Mononuclear cell (primary cell): ENCODE measurements around the gene TBC1D2B. TPM values are rescaled to one million over a fixed set of nuclear protein-coding genes. Genes with fewer than 3 reads are reported as not detected.

Experiments
- H3K27me3 ChIP-seq: 2 replicates; pipeline ENCODE4 v1.6.0; 2011; ENCODE audit warnings: low read length, control low read depth; ENCODE audit not compliant: insufficient read depth
- H3K4me1 ChIP-seq: 2 replicates; pipeline ENCODE4 v1.5.1; 2011; ENCODE audit warnings: mild to moderate bottlenecking, low read length, control low read depth; ENCODE audit not compliant: insufficient read depth
- H3K4me3 ChIP-seq: 2 replicates; pipeline ENCODE4 v1.5.1; 2011; ENCODE audit warnings: mild to moderate bottlenecking, low read length, moderate library complexity
- H3K9me3 ChIP-seq: 2 replicates; pipeline ENCODE4 v1.5.1; 2011; ENCODE audit warnings: low read depth, mild to moderate bottlenecking, control low read depth, low read length
- total RNA-seq: library from RNA; depleted of rRNA; stranded (reverse); fragments of >200 nt; gene quantifications from one replicate; pipeline ENCODE4 v1.2.3, GENCODE V29; 2012

The TBC1D2B gene
- total RNA-seq, 1 donor = 38.1 TPM

- Histone ChIP-seq H3K27me3 (no peaks in the 10 kb centered on the region), H3K4me1 (peaks cover 30% of the 10 kb centered on the region), H3K4me3 (no peak overlapping the region), H3K9me3 (no peaks in the 10 kb centered on the region)
Measured at GRCh38 chr15:78023865-78024518, 53.5 kb downstream of the TBC1D2B start.

DNA sequence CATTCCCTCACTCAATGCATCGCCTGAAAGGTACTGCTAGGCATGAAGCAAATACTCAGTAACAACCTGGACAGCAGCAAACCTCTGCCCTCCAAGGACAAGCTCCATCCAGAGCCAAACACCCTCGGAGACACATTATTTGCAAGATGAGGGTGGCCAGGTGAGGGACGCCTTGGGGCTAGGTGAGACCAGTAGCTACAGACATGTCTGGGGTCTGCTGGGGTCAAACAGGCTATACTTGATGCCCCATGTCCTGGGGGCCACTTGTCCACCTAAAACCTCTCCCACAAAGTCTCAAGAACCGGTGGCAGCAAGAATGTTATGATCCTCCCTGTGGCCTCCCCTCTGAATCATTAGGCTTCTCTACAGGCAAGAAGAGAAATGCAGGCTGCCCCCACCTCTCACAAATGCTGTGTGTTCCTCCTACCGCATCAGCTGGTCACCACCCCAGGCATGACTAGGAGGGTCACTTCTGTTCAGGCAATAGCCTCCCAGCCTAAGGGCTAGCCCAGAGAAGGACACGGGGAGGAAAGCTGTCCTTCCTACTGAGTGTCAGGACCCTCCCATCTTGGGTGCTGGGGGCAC lies 54.3 kb downstream of the TBC1D2B start:
- Histone ChIP-seq H3K9me3 (no peaks in the 10 kb centered on the region), H3K4me3 (no peak overlapping the region), H3K27me3 (no peaks in the 10 kb centered on the region), H3K4me1 (peaks cover 37% of the 10 kb centered on the region)

GRCh38 chr15:78021761-78022160 lies 55.8 kb downstream of the TBC1D2B start:
- H3K9me3 ChIP-seq = no peaks in the 10 kb centered on the region
- H3K4me3 ChIP-seq = no peak overlapping the region
- H3K27me3 ChIP-seq = no peaks in the 10 kb centered on the region
- H3K4me1 ChIP-seq = peaks cover 37% of the 10 kb centered on the region

DNA sequence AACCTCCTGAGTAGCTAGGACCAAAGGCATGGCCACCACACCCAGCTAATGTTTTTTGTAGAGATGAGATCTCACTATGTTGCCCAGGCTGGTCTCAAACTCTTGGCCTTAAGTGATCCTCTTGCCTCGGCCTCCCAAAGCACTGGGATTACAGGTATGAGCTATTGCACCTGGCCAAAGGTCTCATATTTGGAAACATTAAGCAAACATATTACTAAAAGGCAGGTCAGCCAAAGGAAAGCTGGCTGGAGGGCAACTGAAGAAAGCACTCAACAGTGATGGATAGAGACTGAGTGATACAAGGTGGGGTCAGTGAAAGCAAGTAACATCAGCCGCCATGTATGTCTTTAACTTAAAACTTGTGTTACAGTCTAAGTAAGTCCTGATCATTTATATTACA lies 57.5 kb downstream of the TBC1D2B start:
- Histone ChIP-seq H3K27me3 (no peaks in the 10 kb centered on the region), H3K4me3 (no peak overlapping the region), H3K9me3 (no peaks in the 10 kb centered on the region), H3K4me1 (peaks cover 33% of the 10 kb centered on the region)

DNA sequence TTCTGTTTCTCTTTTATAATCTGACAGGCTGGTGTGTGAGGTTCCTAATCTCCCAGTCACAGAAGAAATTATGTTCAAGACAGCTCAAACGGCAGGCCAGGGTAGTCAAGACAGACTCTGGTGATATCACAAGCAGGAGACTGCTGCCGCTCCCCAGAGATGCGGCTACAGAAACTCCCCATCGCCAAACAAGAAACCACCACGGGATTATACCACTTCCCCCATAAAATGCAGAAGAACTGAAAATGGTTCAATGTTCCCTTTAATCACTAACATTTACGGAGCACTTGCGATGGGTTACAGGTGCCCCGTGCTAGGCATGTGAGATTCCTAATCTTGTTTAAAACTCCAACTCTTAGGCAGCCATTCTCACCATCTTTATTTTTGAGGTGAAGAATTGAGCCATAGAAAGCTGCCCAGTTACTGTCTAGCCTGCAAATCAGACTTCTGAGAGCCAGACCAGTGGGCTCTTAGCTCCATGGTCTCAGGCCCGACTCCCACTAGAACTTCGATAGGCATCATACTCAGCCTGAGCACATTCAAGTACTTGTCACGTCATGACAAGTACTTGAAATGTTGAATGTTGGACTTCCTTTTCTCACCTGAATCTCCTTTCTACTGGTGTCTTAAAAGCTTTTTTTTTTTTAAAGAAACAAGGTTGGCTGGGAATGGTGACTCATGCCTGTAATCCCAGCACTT lies 58.4 kb downstream of the TBC1D2B start:
- Histone ChIP-seq H3K4me1 (peaks cover 24% of the 10 kb centered on the region), H3K9me3 (no peaks in the 10 kb centered on the region), H3K4me3 (no peak overlapping the region), H3K27me3 (no peaks in the 10 kb centered on the region)

DNA sequence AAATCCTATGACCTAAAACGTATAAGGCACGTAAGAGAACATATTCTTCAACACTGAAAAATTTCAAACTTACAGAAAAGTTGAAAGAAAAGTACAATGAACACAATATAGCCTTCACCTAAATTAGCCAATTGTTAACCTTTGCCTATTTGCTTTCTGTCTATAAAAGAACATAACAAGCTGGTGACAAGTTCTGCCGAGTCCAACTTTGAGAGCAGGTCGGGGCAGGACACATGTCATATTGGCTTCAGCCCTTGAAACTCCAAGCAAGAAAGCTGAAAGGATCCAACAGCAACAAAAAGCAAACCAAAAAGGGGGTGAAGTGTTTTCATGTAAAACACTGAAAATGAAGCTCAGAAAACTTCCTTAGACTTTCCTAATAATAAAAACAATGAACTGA lies 59.1 kb downstream of the TBC1D2B start:
- Histone ChIP-seq H3K4me3 (no peak overlapping the region), H3K4me1 (peaks cover 18% of the 10 kb centered on the region), H3K27me3 (no peaks in the 10 kb centered on the region), H3K9me3 (no peaks in the 10 kb centered on the region)

DNA sequence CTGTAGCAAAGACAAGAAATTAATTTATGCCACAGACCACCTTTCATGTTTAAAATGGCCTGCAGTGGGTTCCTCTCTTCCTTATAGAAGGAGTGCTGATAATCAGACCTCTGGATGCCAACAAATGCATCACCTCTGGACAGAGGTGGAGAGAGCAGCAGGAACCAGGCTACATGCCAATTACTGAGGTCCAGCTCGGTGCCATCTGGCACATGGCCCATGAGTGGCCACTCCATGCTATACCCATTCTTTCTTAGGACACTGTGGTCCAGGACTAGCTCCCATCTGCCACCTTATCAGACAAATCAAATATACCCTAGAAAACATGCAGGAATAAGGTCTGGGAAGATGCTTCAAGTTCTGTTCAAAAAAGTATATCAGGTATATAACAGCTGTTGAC lies 60.7 kb downstream of the TBC1D2B start:
- Histone ChIP-seq H3K4me1 (peaks cover 20% of the 10 kb centered on the region), H3K4me3 (no peak overlapping the region), H3K27me3 (no peaks in the 10 kb centered on the region), H3K9me3 (no peaks in the 10 kb centered on the region)

- no peaks in the 10 kb centered on the region for H3K27me3 ChIP-seq
- H3K4me3 ChIP-seq = no peak overlapping the region
- no peaks in the 10 kb centered on the region for H3K9me3 ChIP-seq
- peaks cover 7% of the 10 kb centered on the region for H3K4me1 ChIP-seq
Measured at GRCh38 chr15:78012643-78013077, 64.9 kb downstream of the TBC1D2B start.

DNA sequence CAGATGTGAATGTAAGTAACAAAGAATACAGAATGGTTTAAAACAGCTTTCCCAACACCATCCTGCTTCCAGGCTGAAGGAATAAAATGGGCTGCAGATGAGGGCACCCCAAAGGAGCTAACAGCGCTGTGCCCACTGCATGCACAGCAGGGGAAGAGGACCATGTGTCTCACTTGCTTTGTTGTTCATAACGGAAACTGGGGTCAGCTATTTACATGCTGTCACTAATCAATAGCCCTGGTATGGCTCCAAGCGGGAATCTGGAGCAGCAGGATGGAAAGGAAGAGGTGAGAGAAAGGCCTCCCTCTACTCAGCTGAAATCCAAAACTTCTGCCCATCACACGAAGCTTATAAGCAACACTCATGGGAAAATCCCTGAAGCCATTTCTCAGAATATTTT lies 67.4 kb downstream of the TBC1D2B start:
- no peaks in the 10 kb centered on the region for H3K27me3 ChIP-seq
- no peaks in the 10 kb centered on the region for H3K9me3 ChIP-seq
- H3K4me3 ChIP-seq = no peak overlapping the region
- peaks cover 10% of the 10 kb centered on the region for H3K4me1 ChIP-seq

- no peaks in the 10 kb centered on the region for H3K27me3 ChIP-seq
Measured at GRCh38 chr15:78007964-78008886, 69.3 kb downstream of the TBC1D2B start.

GRCh38 chr15:78007211-78007931 lies 70.1 kb downstream of the TBC1D2B start:
- H3K9me3 ChIP-seq = no peaks in the 10 kb centered on the region
- no peak overlapping the region for H3K4me3 ChIP-seq
- no peaks in the 10 kb centered on the region for H3K27me3 ChIP-seq
- H3K4me1 ChIP-seq = peaks cover 3% of the 10 kb centered on the region

More at GRCh38 chr15:78007964-78008886, 69.3 kb downstream of the TBC1D2B start:
- Histone ChIP-seq H3K4me3 (no peak overlapping the region), H3K9me3 (no peaks in the 10 kb centered on the region), H3K4me1 (peaks cover 10% of the 10 kb centered on the region)

DNA sequence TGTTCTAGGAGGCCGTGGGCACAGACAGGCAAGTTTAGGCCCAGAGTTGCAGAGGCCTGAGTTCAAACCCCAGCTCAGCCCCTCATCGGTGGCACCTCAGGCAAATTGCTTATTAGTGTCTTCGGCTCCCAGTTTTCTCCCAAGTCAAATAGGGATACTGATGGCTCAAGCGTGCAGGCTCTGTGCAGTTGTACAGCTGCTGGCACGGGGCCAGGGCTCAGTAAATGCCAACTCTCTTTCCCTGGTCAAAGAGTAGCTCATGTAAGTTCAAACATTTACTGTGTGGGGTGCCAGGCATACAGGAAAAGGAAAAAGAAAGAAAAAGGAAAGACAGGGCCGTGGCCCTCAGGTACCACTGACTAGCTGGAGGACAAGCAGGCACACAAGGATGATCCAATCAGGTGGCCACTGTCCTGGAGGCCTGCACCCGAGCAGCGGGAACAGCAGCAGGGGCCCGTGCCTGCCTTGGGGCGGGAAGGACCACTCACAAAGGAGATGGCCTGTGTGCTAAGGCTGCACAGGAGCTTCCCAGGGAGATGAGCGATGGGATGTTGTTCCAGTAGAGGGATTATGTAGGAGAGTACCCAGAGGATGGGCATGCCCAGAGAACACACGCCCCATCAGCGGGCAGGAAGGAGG lies 70.8 kb downstream of the TBC1D2B start:
- Histone ChIP-seq H3K27me3 (no peaks in the 10 kb centered on the region), H3K4me1 (peaks cover 3% of the 10 kb centered on the region), H3K4me3 (no peak overlapping the region), H3K9me3 (no peaks in the 10 kb centered on the region)

DNA sequence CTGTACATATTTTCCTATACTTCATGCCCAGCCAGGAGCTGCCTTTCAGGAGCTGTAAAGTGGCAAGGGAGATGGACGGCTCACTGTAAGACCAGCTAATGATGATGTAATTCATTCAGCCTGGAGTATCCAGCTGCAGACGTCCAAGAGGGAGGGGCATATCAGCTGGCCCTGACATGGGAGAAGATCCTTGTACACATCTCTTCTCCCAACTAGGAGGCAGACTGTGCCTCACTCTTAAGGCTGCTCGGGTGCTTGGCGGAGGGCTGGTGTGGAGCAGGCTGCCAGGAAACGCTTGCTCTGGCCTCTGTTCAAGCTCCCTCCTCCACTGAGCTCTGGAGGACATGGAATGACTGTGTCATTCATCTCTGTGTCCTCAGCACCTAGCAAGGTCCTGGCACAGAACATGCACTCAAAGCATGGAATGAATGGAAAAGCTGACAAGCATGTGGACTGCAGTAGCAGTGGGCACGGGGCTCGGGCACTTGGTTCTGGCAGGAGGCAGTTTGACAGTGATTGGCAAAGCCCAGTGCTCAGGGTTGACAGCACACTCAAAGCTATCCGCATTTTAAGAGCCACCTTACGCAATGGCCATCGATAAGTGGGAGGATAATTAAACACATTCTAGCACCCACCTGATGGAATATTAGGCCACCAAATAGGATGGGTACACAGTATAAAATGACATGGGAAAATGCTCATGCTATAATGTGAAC lies 72.4 kb downstream of the TBC1D2B start:
- Histone ChIP-seq H3K4me3 (no peak overlapping the region), H3K27me3 (no peaks in the 10 kb centered on the region), H3K9me3 (no peaks in the 10 kb centered on the region), H3K4me1 (peaks cover 3% of the 10 kb centered on the region)
